ENCODE measurements around the gene COPZ1.

The COPZ1 gene

GRCh38 chr12:54381136-54381535, 56.2 kb downstream of the COPZ1 start:
- Histone ChIP-seq H3K9me3 (ENCODE audit: control insufficient read depth in 2 of 2, low read length in 2 of 2) (no peaks in the 10 kb centered on the region), H3K4me3 (ENCODE audit: low read length in 2 of 2) (no peak overlapping the region), H3K9ac (ENCODE audit: low read length in 2 of 2) (no peak overlapping the region), H3K36me3 (ENCODE audit: control insufficient read depth in 2 of 2, insufficient read depth in 2 of 2, low read length in 2 of 2) (no peaks in the 10 kb centered on the region), H3K27ac (ENCODE audit: low read length) (no peak overlapping the region), H3K27me3 (ENCODE audit: control insufficient read depth in 1 of 2, insufficient read depth in 2 of 2, low read length in 2 of 2) (no peaks in the 10 kb centered on the region), H3K4me1 (ENCODE audit: control insufficient read depth, insufficient read depth, low read length) (peaks cover 20% of the 10 kb centered on the region)

- Histone ChIP-seq H3K4me3 (ENCODE audit: low read length in 2 of 2) (no peak overlapping the region), H3K4me1 (ENCODE audit: control insufficient read depth, insufficient read depth, low read length) (peaks cover 14% of the 10 kb centered on the region), H3K36me3 (ENCODE audit: control insufficient read depth in 2 of 2, insufficient read depth in 2 of 2, low read length in 2 of 2) (no peaks in the 10 kb centered on the region), H3K9me3 (ENCODE audit: control insufficient read depth in 2 of 2, low read length in 2 of 2) (no peaks in the 10 kb centered on the region), H3K27ac (ENCODE audit: low read length) (no peak overlapping the region), H3K27me3 (ENCODE audit: control insufficient read depth in 1 of 2, insufficient read depth in 2 of 2, low read length in 2 of 2) (no peaks in the 10 kb centered on the region), H3K9ac (ENCODE audit: low read length in 2 of 2) (no peak overlapping the region)
Observed at GRCh38 chr12:54383041-54383609, 58.2 kb downstream of the COPZ1 start.

GRCh38 chr12:54384591-54385041, 59.7 kb downstream of the COPZ1 start, which contains the start of gene ZNF385A:
Gene ZNF385A, minus strand, starts transcription at chr12:54384733. Its CDS starts 219 bp downstream, at chr12:54384514.
- peaks cover 1% of the 10 kb centered on the region for H3K4me1 ChIP-seq (ENCODE audit: control insufficient read depth, insufficient read depth, low read length)
- no peaks in the 10 kb centered on the region for H3K27me3 ChIP-seq (ENCODE audit: control insufficient read depth in 1 of 2, insufficient read depth in 2 of 2, low read length in 2 of 2)
- H3K36me3 ChIP-seq (ENCODE audit: control insufficient read depth in 2 of 2, insufficient read depth in 2 of 2, low read length in 2 of 2): no peaks in the 10 kb centered on the region
- H3K9ac ChIP-seq (ENCODE audit: low read length in 2 of 2): no peak within 1 kb of the TSS
- no peaks in the 10 kb centered on the region for H3K9me3 ChIP-seq (ENCODE audit: control insufficient read depth in 2 of 2, low read length in 2 of 2)
- peak within 1 kb of the TSS in 1 of 2 donors; percentile 15 for H3K4me3 ChIP-seq (ENCODE audit: low read length in 2 of 2)
- no peak within 1 kb of the TSS for H3K27ac ChIP-seq (ENCODE audit: low read length)

- H3K27ac ChIP-seq (ENCODE audit: low read length): no peak overlapping the region
- H3K36me3 ChIP-seq (ENCODE audit: control insufficient read depth in 2 of 2, insufficient read depth in 2 of 2, low read length in 2 of 2): no peaks in the 10 kb centered on the region
- H3K27me3 ChIP-seq (ENCODE audit: control insufficient read depth in 1 of 2, insufficient read depth in 2 of 2, low read length in 2 of 2): no peaks in the 10 kb centered on the region
- H3K4me1 ChIP-seq (ENCODE audit: control insufficient read depth, insufficient read depth, low read length): no peaks in the 10 kb centered on the region
- peak overlapping the region in 1 of 2 donors; percentile 15 for H3K4me3 ChIP-seq (ENCODE audit: low read length in 2 of 2)
- no peak overlapping the region for H3K9ac ChIP-seq (ENCODE audit: low read length in 2 of 2)
- H3K9me3 ChIP-seq (ENCODE audit: control insufficient read depth in 2 of 2, low read length in 2 of 2): no peaks in the 10 kb centered on the region
Observed at GRCh38 chr12:54385251-54385914, 60.5 kb downstream of the COPZ1 start.

- Histone ChIP-seq H3K4me3 (ENCODE audit: low read length in 2 of 2) (no peak overlapping the region), H3K4me1 (ENCODE audit: control insufficient read depth, insufficient read depth, low read length) (peaks cover 3% of the 10 kb centered on the region), H3K9ac (ENCODE audit: low read length in 2 of 2) (no peak overlapping the region), H3K36me3 (ENCODE audit: control insufficient read depth in 2 of 2, insufficient read depth in 2 of 2, low read length in 2 of 2) (no peaks in the 10 kb centered on the region), H3K9me3 (ENCODE audit: control insufficient read depth in 2 of 2, low read length in 2 of 2) (no peaks in the 10 kb centered on the region), H3K27ac (ENCODE audit: low read length) (no peak overlapping the region), H3K27me3 (ENCODE audit: control insufficient read depth in 1 of 2, insufficient read depth in 2 of 2, low read length in 2 of 2) (no peaks in the 10 kb centered on the region)
Observed at GRCh38 chr12:54386403-54387113, 61.6 kb downstream of the COPZ1 start.

- Histone ChIP-seq H3K27me3 (ENCODE audit: control insufficient read depth in 1 of 2, insufficient read depth in 2 of 2, low read length in 2 of 2) (no peaks in the 10 kb centered on the region), H3K4me1 (ENCODE audit: control insufficient read depth, insufficient read depth, low read length) (peaks cover 7% of the 10 kb centered on the region)
Observed at GRCh38 chr12:54387114-54387467, 62.2 kb downstream of the COPZ1 start.

GRCh38 chr12:54388237-54389133, 63.6 kb downstream of the COPZ1 start:
- Histone ChIP-seq H3K4me3 (ENCODE audit: low read length in 2 of 2) (no peak overlapping the region), H3K9ac (ENCODE audit: low read length in 2 of 2) (no peak overlapping the region), H3K4me1 (ENCODE audit: control insufficient read depth, insufficient read depth, low read length) (peaks cover 7% of the 10 kb centered on the region), H3K36me3 (ENCODE audit: control insufficient read depth in 2 of 2, insufficient read depth in 2 of 2, low read length in 2 of 2) (no peaks in the 10 kb centered on the region), H3K27me3 (ENCODE audit: control insufficient read depth in 1 of 2, insufficient read depth in 2 of 2, low read length in 2 of 2) (no peaks in the 10 kb centered on the region), H3K9me3 (ENCODE audit: control insufficient read depth in 2 of 2, low read length in 2 of 2) (no peaks in the 10 kb centered on the region), H3K27ac (ENCODE audit: low read length) (no peak overlapping the region)

More at GRCh38 chr12:54387114-54387467, 62.2 kb downstream of the COPZ1 start:
- no peak overlapping the region for H3K27ac ChIP-seq (ENCODE audit: low read length)
- no peak overlapping the region for H3K4me3 ChIP-seq (ENCODE audit: low read length in 2 of 2)
- H3K9me3 ChIP-seq (ENCODE audit: control insufficient read depth in 2 of 2, low read length in 2 of 2): no peaks in the 10 kb centered on the region
- no peak overlapping the region for H3K9ac ChIP-seq (ENCODE audit: low read length in 2 of 2)
- no peaks in the 10 kb centered on the region for H3K36me3 ChIP-seq (ENCODE audit: control insufficient read depth in 2 of 2, insufficient read depth in 2 of 2, low read length in 2 of 2)

- H3K27ac ChIP-seq (ENCODE audit: low read length): no peak overlapping the region
- no peaks in the 10 kb centered on the region for H3K9me3 ChIP-seq (ENCODE audit: control insufficient read depth in 2 of 2, low read length in 2 of 2)
- H3K4me3 ChIP-seq (ENCODE audit: low read length in 2 of 2): no peak overlapping the region
- H3K9ac ChIP-seq (ENCODE audit: low read length in 2 of 2): no peak overlapping the region
- H3K4me1 ChIP-seq (ENCODE audit: control insufficient read depth, insufficient read depth, low read length): peaks cover 7% of the 10 kb centered on the region
- no peaks in the 10 kb centered on the region for H3K36me3 ChIP-seq (ENCODE audit: control insufficient read depth in 2 of 2, insufficient read depth in 2 of 2, low read length in 2 of 2)
- H3K27me3 ChIP-seq (ENCODE audit: control insufficient read depth in 1 of 2, insufficient read depth in 2 of 2, low read length in 2 of 2): no peaks in the 10 kb centered on the region
Observed at GRCh38 chr12:54389134-54389508, 64.2 kb downstream of the COPZ1 start.

GRCh38 chr12:54389607-54390175, 64.8 kb downstream of the COPZ1 start:
- no peak overlapping the region for H3K27ac ChIP-seq (ENCODE audit: low read length)
- H3K9ac ChIP-seq (ENCODE audit: low read length in 2 of 2): no peak overlapping the region
- H3K27me3 ChIP-seq (ENCODE audit: control insufficient read depth in 1 of 2, insufficient read depth in 2 of 2, low read length in 2 of 2): no peaks in the 10 kb centered on the region
- peaks cover 7% of the 10 kb centered on the region for H3K4me1 ChIP-seq (ENCODE audit: control insufficient read depth, insufficient read depth, low read length)
- peaks cover 3 to 5% of the 10 kb centered on the region in 2 donors for H3K36me3 ChIP-seq (ENCODE audit: control insufficient read depth in 2 of 2, insufficient read depth in 2 of 2, low read length in 2 of 2)
- no peak overlapping the region for H3K4me3 ChIP-seq (ENCODE audit: low read length in 2 of 2)
- no peaks in the 10 kb centered on the region for H3K9me3 ChIP-seq (ENCODE audit: control insufficient read depth in 2 of 2, low read length in 2 of 2)

GRCh38 chr12:54390176-54390667, 65.3 kb downstream of the COPZ1 start:
- Histone ChIP-seq H3K9ac (ENCODE audit: low read length in 2 of 2) (no peak overlapping the region), H3K4me3 (ENCODE audit: low read length in 2 of 2) (no peak overlapping the region), H3K36me3 (ENCODE audit: control insufficient read depth in 2 of 2, insufficient read depth in 2 of 2, low read length in 2 of 2) (peaks cover 8 to 10% of the 10 kb centered on the region in 2 donors), H3K9me3 (ENCODE audit: control insufficient read depth in 2 of 2, low read length in 2 of 2) (no peaks in the 10 kb centered on the region), H3K27me3 (ENCODE audit: control insufficient read depth in 1 of 2, insufficient read depth in 2 of 2, low read length in 2 of 2) (no peaks in the 10 kb centered on the region), H3K4me1 (ENCODE audit: control insufficient read depth, insufficient read depth, low read length) (peaks cover 7% of the 10 kb centered on the region), H3K27ac (ENCODE audit: low read length) (no peak overlapping the region)

Data from stomach smooth muscle (tissue), 2 donors.